ENCODE data around the gene WFDC5. TPM values are rescaled to one million over a fixed set of nuclear protein-coding genes. Genes with fewer than 3 reads are reported as not detected.

The WFDC5 gene
- total and polyA plus RNA-seq, 2 experiments from 2014 or later: not detected

DNA sequence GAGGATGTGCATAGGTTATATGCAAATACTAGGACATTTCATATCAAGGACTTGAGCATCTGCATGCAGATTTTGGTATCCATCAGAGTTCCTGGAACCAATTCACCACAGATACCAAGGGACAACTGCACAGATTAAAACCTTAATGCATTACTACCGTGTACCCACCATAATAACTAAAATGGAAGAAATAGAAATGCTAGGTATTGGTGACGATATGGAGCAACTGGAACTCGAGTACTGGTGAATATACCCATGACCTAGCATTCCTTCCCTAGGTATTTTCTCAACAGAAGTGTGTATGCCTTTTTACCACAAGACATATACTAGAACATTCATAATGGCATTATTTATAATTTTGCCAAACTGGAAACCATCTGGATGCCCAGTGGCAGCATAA, 32.5 kb downstream of the WFDC5 start:
- Histone ChIP-seq H3K9me2 (ENCODE audit: insufficient read depth) (no peaks in the 10 kb centered on the region; the same call in 1 of the 2 replicates), H3K27ac (ENCODE audit: low read depth) (no peak overlapping the region), H4K20me1 (replicated peaks; ENCODE audit: insufficient read depth) (no peaks in the 10 kb centered on the region), H3K4me1 (ENCODE audit: insufficient read depth) (no peaks in the 10 kb centered on the region), H3K79me2 (replicated peaks; ENCODE audit: insufficient read depth) (no peaks in the 10 kb centered on the region), H3K4me3 (no peak overlapping the region), H3K27me3 (ENCODE audit: insufficient read depth) (no peaks in the 10 kb centered on the region), H3K36me3 (ENCODE audit: insufficient read depth) (no peaks in the 10 kb centered on the region; the same call in none of the 2 replicates), H2AFZ (no peak overlapping the region), H3K4me2 (no peak overlapping the region), H3F3A (replicated peaks; ENCODE audit: low read depth) (no peaks in the 10 kb centered on the region)
- no peak overlapping the region for H3K27ac Mint-ChIP-seq
- DNase-seq (ENCODE audit: low spot score) (no peak), ATAC-seq (no peak)
- H3K4me1 Mint-ChIP-seq: peaks cover 2% of the 10 kb centered on the region
- H3K4me3 Mint-ChIP-seq: no peak overlapping the region
- peaks cover 37% of the 10 kb centered on the region for H3K36me3 Mint-ChIP-seq (ENCODE audit: low read depth)
- H3K27me3 Mint-ChIP-seq (ENCODE audit: insufficient read depth, low read depth, poor library complexity): peaks cover 2% of the 10 kb centered on the region
- no peak for TF ChIP-seq CREB1 (CRISPR knock-in tag; IDR thresholded peaks at IDR 0.05; ENCODE audit: low read depth)
- no peak for TF ChIP-seq EZH2phosphoT487 (IDR thresholded peaks at IDR 0.05; ENCODE audit: unreplicated experiment)
- TF ChIP-seq, protein P1, sequence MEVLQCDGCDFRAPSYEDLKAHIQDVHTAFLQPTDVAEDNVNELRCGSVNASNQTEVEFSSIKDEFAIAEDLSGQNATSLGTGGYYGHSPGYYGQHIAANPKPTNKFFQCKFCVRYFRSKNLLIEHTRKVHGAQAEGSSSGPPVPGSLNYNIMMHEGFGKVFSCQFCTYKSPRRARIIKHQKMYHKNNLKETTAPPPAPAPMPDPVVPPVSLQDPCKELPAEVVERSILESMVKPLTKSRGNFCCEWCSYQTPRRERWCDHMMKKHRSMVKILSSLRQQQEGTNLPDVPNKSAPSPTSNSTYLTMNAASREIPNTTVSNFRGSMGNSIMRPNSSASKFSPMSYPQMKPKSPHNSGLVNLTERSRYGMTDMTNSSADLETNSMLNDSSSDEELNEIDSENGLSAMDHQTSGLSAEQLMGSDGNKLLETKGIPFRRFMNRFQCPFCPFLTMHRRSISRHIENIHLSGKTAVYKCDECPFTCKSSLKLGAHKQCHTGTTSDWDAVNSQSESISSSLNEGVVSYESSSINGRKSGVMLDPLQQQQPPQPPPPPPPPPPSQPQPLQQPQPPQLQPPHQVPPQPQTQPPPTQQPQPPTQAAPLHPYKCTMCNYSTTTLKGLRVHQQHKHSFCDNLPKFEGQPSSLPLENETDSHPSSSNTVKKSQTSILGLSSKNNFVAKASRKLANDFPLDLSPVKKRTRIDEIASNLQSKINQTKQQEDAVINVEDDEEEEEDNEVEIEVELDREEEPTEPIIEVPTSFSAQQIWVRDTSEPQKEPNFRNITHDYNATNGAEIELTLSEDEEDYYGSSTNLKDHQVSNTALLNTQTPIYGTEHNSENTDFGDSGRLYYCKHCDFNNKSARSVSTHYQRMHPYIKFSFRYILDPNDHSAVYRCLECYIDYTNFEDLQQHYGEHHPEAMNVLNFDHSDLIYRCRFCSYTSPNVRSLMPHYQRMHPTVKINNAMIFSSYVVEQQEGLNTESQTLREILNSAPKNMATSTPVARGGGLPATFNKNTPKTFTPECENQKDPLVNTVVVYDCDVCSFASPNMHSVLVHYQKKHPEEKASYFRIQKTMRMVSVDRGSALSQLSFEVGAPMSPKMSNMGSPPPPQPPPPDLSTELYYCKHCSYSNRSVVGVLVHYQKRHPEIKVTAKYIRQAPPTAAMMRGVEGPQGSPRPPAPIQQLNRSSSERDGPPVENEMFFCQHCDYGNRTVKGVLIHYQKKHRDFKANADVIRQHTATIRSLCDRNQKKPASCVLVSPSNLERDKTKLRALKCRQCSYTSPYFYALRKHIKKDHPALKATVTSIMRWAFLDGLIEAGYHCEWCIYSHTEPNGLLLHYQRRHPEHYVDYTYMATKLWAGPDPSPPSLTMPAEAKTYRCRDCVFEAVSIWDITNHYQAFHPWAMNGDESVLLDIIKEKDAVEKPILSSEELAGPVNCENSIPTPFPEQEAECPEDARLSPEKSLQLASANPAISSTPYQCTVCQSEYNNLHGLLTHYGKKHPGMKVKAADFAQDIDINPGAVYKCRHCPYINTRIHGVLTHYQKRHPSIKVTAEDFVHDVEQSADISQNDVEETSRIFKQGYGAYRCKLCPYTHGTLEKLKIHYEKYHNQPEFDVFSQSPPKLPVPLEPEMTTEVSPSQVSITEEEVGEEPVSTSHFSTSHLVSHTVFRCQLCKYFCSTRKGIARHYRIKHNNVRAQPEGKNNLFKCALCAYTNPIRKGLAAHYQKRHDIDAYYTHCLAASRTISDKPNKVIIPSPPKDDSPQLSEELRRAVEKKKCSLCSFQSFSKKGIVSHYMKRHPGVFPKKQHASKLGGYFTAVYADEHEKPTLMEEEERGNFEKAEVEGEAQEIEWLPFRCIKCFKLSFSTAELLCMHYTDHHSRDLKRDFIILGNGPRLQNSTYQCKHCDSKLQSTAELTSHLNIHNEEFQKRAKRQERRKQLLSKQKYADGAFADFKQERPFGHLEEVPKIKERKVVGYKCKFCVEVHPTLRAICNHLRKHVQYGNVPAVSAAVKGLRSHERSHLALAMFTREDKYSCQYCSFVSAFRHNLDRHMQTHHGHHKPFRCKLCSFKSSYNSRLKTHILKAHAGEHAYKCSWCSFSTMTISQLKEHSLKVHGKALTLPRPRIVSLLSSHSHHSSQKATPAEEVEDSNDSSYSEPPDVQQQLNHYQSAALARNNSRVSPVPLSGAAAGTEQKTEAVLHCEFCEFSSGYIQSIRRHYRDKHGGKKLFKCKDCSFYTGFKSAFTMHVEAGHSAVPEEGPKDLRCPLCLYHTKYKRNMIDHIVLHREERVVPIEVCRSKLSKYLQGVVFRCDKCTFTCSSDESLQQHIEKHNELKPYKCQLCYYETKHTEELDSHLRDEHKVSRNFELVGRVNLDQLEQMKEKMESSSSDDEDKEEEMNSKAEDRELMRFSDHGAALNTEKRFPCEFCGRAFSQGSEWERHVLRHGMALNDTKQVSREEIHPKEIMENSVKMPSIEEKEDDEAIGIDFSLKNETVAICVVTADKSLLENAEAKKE (CRISPR knock-in tag; IDR thresholded peaks at IDR 0.05): no peak
- no peak for TF ChIP-seq POLR2AphosphoS5 (IDR thresholded peaks at IDR 0.05; ENCODE audit: low read depth)
- TF ChIP-seq ZNF114 (CRISPR knock-in tag; IDR thresholded peaks at IDR 0.05): no peak
- no peak for TF ChIP-seq EZH2 (IDR thresholded peaks at IDR 0.05; ENCODE audit: low read depth, unreplicated experiment)
- no peak for TF ChIP-seq ZNF331 (CRISPR knock-in tag; IDR thresholded peaks at IDR 0.05; ENCODE audit: low read depth)
- H3K9me3 Mint-ChIP-seq: peaks cover 8% of the 10 kb centered on the region; the same call in 2 of the 3 replicates
